Sigmoid colon (tissue), 7 donors: Measurements from ENCODE around the gene RGS8. TPM values are rescaled to one million over a fixed set of nuclear protein-coding genes. Genes with fewer than 3 reads are reported as not detected.

ENCODE experiments used
- DNase-seq: peaks from one replicate; pipeline ENCODE4 v3.0.0-alpha.2; 2019
- H3K27ac ChIP-seq, 4 donors: fragments of 200-600 bp; sonication (generic); one replicate each; pipeline ENCODE4 v1.5.1; 2016 to 2019; ENCODE audit warnings: mild to moderate bottlenecking in 1 of 4
- H3K27me3 ChIP-seq, 3 donors: fragments of 200-600 bp; sonication (generic); one replicate each; pipeline ENCODE4 v1.5.1; 2019; ENCODE audit warnings: mild to moderate bottlenecking in 1 of 3
- H3K36me3 ChIP-seq, 4 donors: fragments of 200-600 bp; sonication (generic); one replicate each; pipeline ENCODE4 v1.5.1; 2016 to 2019
- H3K4me1 ChIP-seq, 4 donors: fragments of 200-600 bp; sonication (generic); one replicate each; pipeline ENCODE4 v1.5.1; 2017 to 2019
- H3K4me3 ChIP-seq, 4 donors: fragments of 200-600 bp; sonication (generic); one replicate each; pipeline ENCODE4 v1.5.1; 2017 to 2019; ENCODE audit warnings: mild to moderate bottlenecking in 2 of 4, moderate library complexity in 1 of 4
- H3K9me3 ChIP-seq, 4 donors: fragments of 200-600 bp in 3 of 4; sonication (generic) in 3 of 4; one replicate each; pipeline versions ENCODE4 v1.5.1 to v1.6.1; 2013 to 2019
- EP300 ChIP-seq, 4 donors: sonication (generic); formaldehyde crosslinking; IDR thresholded peaks; one replicate each; pipeline ENCODE4 v1.6.1; 2017; ENCODE audit warnings: antibody characterized with exemption in 4 of 4
- POLR2A ChIP-seq, 2 donors: fragments of 450-650 bp; IDR thresholded peaks; one replicate each; pipeline ENCODE4 v1.6.1; 2016; ENCODE audit warnings: antibody characterized with exemption in 2 of 2, mild to moderate bottlenecking in 2 of 2, moderate library complexity in 2 of 2
- POLR2AphosphoS5 ChIP-seq, 4 donors: sonication (generic); formaldehyde crosslinking; IDR thresholded peaks; one replicate each; pipeline ENCODE4 v1.6.1; 2017; ENCODE audit warnings: antibody characterized with exemption in 4 of 4
- WGBS, 2 donors: extraction: QIAGEN DNeasy Blood & Tissue Kit; methylation state at CpG; one replicate each; pipeline ENCODE4 v1.1.7; 2013; 5-methylcytosine and 5-hydroxymethylcytosine counted together
- intact Hi-C: fragments of 100-400 bp; cut with DNase I; formaldehyde crosslinking; loops from one replicate; pipeline ENCODE4 v1.15.1; 2023
- polyA plus RNA-seq, 3 donors: library from polyadenylated mRNA; stranded (reverse); fragments of 200-250 nt; gene quantifications; one replicate each; pipeline ENCODE4 v1.2.3, GENCODE V29; 2013
- total RNA-seq, 4 donors: library from RNA; depleted of rRNA; stranded (reverse); fragments of >200 nt; gene quantifications; one replicate each; pipeline ENCODE4 v1.1.0, GENCODE V29; 2016
- TF ChIP-seq, protein P1 (sequence below), 4 experiments: fragments of 450-650 bp in 3 of 4; fragments of 200-600 bp in 1 of 4; IDR thresholded peaks; one replicate each; pipeline ENCODE4 v1.5.1; 2016 to 2019; ENCODE audit warnings: antibody characterized with exemption in 4 of 4, mild to moderate bottlenecking in 3 of 4, moderate library complexity in 2 of 4
- donor health status: healthy with polysubstance abuse.
- donor health status: Bipolar disorder and iron deficiency.
- donor health status: healthy.

RGS8 gene
- total and polyA plus RNA-seq, 7 donors: under 0.01 to 0.54 (median 0.04) TPM; not detected in 4

DNA sequence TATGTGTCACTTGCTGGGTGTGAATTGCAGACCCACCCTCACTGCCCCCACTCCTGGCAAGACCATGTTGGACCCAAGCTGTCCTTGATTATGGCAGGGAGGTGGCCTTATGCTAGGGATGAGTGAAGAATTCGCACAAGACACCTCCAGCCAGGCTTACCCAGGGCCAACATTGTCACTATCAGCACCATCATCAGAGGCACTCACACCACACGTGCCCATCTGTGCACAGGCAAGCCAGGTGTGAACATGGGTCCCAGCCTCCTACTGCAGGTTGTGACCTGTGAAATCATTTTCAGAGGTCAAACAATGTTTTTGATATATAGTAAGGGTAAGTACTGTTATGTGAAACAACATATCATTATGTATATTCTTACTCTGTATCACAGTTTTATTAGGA is 20.3 kb upstream of the RGS8 start:
- DNase-seq: no peak
- no peak for TF ChIP-seq POLR2AphosphoS5 (IDR thresholded peaks at IDR 0.05)
- no peak for TF ChIP-seq POLR2A (IDR thresholded peaks at IDR 0.05)
- TF ChIP-seq, protein P1, sequence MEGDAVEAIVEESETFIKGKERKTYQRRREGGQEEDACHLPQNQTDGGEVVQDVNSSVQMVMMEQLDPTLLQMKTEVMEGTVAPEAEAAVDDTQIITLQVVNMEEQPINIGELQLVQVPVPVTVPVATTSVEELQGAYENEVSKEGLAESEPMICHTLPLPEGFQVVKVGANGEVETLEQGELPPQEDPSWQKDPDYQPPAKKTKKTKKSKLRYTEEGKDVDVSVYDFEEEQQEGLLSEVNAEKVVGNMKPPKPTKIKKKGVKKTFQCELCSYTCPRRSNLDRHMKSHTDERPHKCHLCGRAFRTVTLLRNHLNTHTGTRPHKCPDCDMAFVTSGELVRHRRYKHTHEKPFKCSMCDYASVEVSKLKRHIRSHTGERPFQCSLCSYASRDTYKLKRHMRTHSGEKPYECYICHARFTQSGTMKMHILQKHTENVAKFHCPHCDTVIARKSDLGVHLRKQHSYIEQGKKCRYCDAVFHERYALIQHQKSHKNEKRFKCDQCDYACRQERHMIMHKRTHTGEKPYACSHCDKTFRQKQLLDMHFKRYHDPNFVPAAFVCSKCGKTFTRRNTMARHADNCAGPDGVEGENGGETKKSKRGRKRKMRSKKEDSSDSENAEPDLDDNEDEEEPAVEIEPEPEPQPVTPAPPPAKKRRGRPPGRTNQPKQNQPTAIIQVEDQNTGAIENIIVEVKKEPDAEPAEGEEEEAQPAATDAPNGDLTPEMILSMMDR (IDR thresholded peaks at IDR 0.05): no peak
- no peak for TF ChIP-seq EP300 (IDR thresholded peaks at IDR 0.05)
- Histone ChIP-seq H3K4me3 (no peak overlapping the region), H3K27me3 (no peaks in the 10 kb centered on the region), H3K36me3 (no peaks in the 10 kb centered on the region), H3K4me1 (peaks cover 0 to 11% (median 2%) of the 10 kb centered on the region in 4 donors), H3K9me3 (no peaks in the 10 kb centered on the region), H3K27ac (no peak overlapping the region)
- intact Hi-C loops: no loop called here
- WGBS, 2 donors: 90 to 95% methylated on average over 2 of the region's 2 CpGs

DNA sequence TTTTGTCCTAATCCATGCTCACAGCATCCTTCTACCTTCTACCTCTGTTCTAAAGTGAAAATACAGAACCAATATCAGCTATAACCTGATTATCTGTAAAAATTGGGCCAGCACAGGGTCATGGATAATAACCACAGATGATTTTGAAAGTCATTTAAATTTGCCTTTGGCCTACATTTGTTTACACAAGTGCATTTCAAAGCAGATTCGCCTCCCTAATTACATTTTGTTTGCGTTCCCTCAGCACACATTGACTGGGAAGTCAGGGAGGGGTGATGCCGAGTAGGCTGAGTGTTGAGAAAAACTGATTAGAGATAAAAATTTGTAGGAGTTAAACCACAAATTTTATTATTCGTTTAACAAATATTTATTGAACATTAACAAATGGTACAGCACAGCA is 19.2 kb upstream of the RGS8 start:
- H3K27me3 ChIP-seq: no peaks in the 10 kb centered on the region
- H3K9me3 ChIP-seq: no peaks in the 10 kb centered on the region
- no peak overlapping the region for H3K27ac ChIP-seq
- DNase-seq: no peak
- H3K36me3 ChIP-seq: no peaks in the 10 kb centered on the region
- H3K4me1 ChIP-seq: peaks cover 0 to 22% (median 2%) of the 10 kb centered on the region in 4 donors
- TF ChIP-seq POLR2A (IDR thresholded peaks at IDR 0.05) (no peak), POLR2AphosphoS5 (IDR thresholded peaks at IDR 0.05) (no peak), EP300 (IDR thresholded peaks at IDR 0.05) (no peak)
- TF ChIP-seq, protein P1 (IDR thresholded peaks at IDR 0.05): no peak
- 17 to 55% methylated on average over 4 of the region's 4 CpGs for WGBS, 2 donors
- H3K4me3 ChIP-seq: no peak overlapping the region
- intact Hi-C loops: no loop called here

DNA sequence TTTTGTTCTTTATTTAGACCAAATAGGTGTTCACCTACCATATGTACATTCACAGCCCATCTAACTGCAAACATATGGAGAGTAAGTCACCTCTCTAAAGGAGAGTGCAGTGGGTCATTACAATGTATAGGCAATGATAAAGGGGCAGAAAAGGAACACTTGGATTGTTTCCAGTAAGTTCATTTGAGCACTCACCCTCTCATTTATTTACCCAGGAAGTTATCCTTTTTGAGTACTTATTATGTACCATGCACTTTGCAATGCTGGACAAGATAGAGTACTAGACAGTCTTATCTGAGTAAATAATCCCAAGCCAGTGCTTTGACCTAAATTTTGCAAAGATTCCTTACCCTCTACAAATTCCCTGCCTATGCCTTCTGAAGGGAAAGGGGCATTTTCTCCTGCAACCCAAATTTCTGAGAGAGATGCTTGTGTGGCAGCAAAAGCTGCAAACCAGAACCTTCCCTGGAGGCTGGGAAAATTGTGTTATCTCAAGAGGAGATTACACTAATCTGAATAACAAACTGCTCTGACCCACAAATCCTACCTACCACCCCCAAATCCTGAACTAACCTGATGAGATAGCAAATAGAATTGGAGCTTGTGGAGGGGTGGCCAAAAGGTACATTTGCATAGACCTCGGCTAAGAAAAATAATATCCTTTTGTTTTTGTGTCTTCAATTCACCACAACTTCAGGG is 18.6 kb upstream of the RGS8 start:
- Histone ChIP-seq H3K27me3 (no peaks in the 10 kb centered on the region), H3K4me3 (no peak overlapping the region), H3K4me1 (peaks cover 0 to 23% (median 2%) of the 10 kb centered on the region in 4 donors), H3K9me3 (no peaks in the 10 kb centered on the region), H3K36me3 (no peaks in the 10 kb centered on the region), H3K27ac (no peak overlapping the region)
- TF ChIP-seq, protein P1 (IDR thresholded peaks at IDR 0.05): no peak
- TF ChIP-seq POLR2A (IDR thresholded peaks at IDR 0.05): no peak
- TF ChIP-seq EP300 (IDR thresholded peaks at IDR 0.05): no peak
- TF ChIP-seq POLR2AphosphoS5 (IDR thresholded peaks at IDR 0.05): no peak
- 24 to 44% methylated on average over 1 of the region's 1 CpG for WGBS, 2 donors
- no peak for DNase-seq
- intact Hi-C loops: no loop called here

DNA sequence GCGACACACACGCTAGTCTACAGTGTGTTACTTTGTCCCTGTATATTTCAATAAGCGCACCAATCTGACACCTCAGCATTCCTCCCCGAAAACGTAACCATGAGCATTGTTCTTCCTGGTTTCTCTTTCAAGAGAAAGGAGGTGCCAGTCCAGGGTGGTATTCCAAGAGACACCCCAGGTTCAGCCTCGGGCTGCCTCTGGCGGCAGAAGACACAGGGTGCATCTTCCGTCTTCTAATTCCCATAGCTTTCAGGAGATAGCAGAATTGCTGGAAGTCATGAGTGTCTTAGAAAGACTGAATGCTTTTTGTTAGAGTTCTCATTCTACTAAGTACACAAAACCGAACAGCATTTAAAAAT is 15.9 kb upstream of the RGS8 start:
- intact Hi-C loops: no loop called here
- Histone ChIP-seq H3K4me1 (peaks cover 0 to 14% (median 0%) of the 10 kb centered on the region in 4 donors), H3K27ac (no peak overlapping the region), H3K4me3 (no peak overlapping the region), H3K36me3 (no peaks in the 10 kb centered on the region), H3K27me3 (no peaks in the 10 kb centered on the region), H3K9me3 (no peaks in the 10 kb centered on the region)
- no peak for DNase-seq
- TF ChIP-seq POLR2A (IDR thresholded peaks at IDR 0.05) (no peak), POLR2AphosphoS5 (IDR thresholded peaks at IDR 0.05) (no peak), EP300 (IDR thresholded peaks at IDR 0.05) (no peak)
- TF ChIP-seq, protein P1 (IDR thresholded peaks at IDR 0.05): no peak
- WGBS, 2 donors: 81 to 91% methylated on average over 9 of the region's 9 CpGs
